Activated gamma-delta T cell treated with Interleukin-2 at 50 U/mL for 16 hours (primary cell): ENCODE measurements around the gene MGAM2.
"Not testable (repeated sequence)": the region's sequence is repeated elsewhere in the genome, so short reads cannot be mapped to it uniquely, and the experiment has no call there.

ENCODE experiments used
- DNase-seq: peaks from one replicate; pipeline ENCODE4 v3.0.0-alpha.2; 2020

MGAM2 gene

GRCh38 chr7:142111499-142111898 lies at the start of gene MGAM2:
Gene MGAM2 (plus strand): TSS chr7:142111718. CDS start chr7:142116874, 5,156 bp downstream.
- no peak for DNase-seq

GRCh38 chr7:142063551-142064442 lies 47.7 kb upstream of the MGAM2 start:
- DNase-seq, result no peak

- no peak for DNase-seq
Observed at GRCh38 chr7:142066536-142066935, 45.0 kb upstream of the MGAM2 start.

- no peak for DNase-seq
Observed at GRCh38 chr7:142077762-142078161, 33.8 kb upstream of the MGAM2 start.

- DNase-seq, result no peak
Observed at GRCh38 chr7:142083605-142084004, 27.9 kb upstream of the MGAM2 start.

- no peak for DNase-seq
Observed at GRCh38 chr7:142085428-142085827, 26.1 kb upstream of the MGAM2 start.

- no peak for DNase-seq
Observed at GRCh38 chr7:142088022-142088714, 23.4 kb upstream of the MGAM2 start.

- no peak for DNase-seq
Observed at GRCh38 chr7:142089035-142089434, 22.5 kb upstream of the MGAM2 start.

GRCh38 chr7:142091961-142092360 lies 19.6 kb upstream of the MGAM2 start:
- no peak for DNase-seq

- no peak for DNase-seq
Observed at GRCh38 chr7:142094861-142095260, 16.7 kb upstream of the MGAM2 start.

- no peak for DNase-seq
Observed at GRCh38 chr7:142097571-142097970, 13.9 kb upstream of the MGAM2 start.

- no peak for DNase-seq
Observed at GRCh38 chr7:142098004-142098403, 13.5 kb upstream of the MGAM2 start.

- DNase-seq, result not testable (repeated sequence)
Observed at GRCh38 chr7:142099347-142099746, 12.2 kb upstream of the MGAM2 start.

GRCh38 chr7:142100634-142101033 lies 10.9 kb upstream of the MGAM2 start:
- no peak for DNase-seq

- DNase-seq, result not testable (repeated sequence)
Observed at GRCh38 chr7:142101794-142102193, 9.7 kb upstream of the MGAM2 start.

GRCh38 chr7:142104550-142105527 lies 6.7 kb upstream of the MGAM2 start:
- no peak for DNase-seq

- DNase-seq, result no peak
Observed at GRCh38 chr7:142108728-142109505, 2.6 kb upstream of the MGAM2 start.

- DNase-seq, result no peak
Observed at GRCh38 chr7:142110098-142110497, 1.4 kb upstream of the MGAM2 start.

- DNase-seq, result no peak
Observed at GRCh38 chr7:142110638-142111037, 880 bp upstream of the MGAM2 start.

GRCh38 chr7:142112086-142112485 lies 568 bp downstream of the MGAM2 start:
- DNase-seq, result no peak

GRCh38 chr7:142114207-142114606 lies 2.7 kb downstream of the MGAM2 start:
- no peak for DNase-seq

- no peak for DNase-seq
Observed at GRCh38 chr7:142120524-142120923, 9.0 kb downstream of the MGAM2 start.
